ENCODE measurements around the gene MEG3. TPM values are rescaled to one million over a fixed set of nuclear protein-coding genes. Genes with fewer than 3 reads are reported as not detected.

MEG3 gene
- total RNA-seq, 2 experiments from 2014 or later: not detected

DNA sequence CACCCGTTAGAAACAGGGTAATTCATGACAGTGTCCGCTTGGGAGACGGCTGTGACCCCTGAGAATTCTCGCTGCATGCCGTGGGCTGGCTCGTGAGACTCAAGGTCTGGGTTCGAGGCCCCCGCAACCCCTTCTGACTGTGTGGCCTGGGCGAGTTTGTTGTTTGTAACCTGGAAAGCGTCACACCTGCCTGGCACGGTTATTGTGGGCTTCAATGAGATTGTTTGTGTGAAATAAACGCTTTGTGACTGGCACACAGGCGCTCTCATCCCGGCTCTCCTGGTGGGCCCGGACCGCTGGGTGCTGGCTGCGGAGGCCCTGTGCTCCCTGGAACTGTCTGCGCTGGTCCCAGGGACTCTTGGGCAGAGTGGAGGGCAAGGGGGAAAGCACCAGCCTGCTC, 33.9 kb downstream of the MEG3 start:
- H3K9me3 ChIP-seq (ENCODE audit: low read length): no peaks in the 10 kb centered on the region
- H3K4me2 ChIP-seq (ENCODE audit: low read length): no peak overlapping the region
- no peaks in the 10 kb centered on the region for H3K9me2 ChIP-seq (ENCODE audit: insufficient read depth, low read length)
- no peaks in the 10 kb centered on the region for H3K36me3 ChIP-seq (ENCODE audit: insufficient read depth, low read length)
- no peak overlapping the region for H2AFZ ChIP-seq (ENCODE audit: low read length)
- H3K27ac ChIP-seq (ENCODE audit: low read depth, low read length, poor library complexity, severe bottlenecking): no peak overlapping the region
- CTCF ChIA-PET (ENCODE audit: unreplicated experiment): no interaction called here
- H3K4me3 ChIP-seq (ENCODE audit: low read depth, low read length, poor library complexity, severe bottlenecking): no peak overlapping the region
- no peak for DNase-seq (ENCODE audit: low spot score)
- no TSS peak for BruUV-seq (replicated peaks)
- TF ChIP-seq, protein P1, sequence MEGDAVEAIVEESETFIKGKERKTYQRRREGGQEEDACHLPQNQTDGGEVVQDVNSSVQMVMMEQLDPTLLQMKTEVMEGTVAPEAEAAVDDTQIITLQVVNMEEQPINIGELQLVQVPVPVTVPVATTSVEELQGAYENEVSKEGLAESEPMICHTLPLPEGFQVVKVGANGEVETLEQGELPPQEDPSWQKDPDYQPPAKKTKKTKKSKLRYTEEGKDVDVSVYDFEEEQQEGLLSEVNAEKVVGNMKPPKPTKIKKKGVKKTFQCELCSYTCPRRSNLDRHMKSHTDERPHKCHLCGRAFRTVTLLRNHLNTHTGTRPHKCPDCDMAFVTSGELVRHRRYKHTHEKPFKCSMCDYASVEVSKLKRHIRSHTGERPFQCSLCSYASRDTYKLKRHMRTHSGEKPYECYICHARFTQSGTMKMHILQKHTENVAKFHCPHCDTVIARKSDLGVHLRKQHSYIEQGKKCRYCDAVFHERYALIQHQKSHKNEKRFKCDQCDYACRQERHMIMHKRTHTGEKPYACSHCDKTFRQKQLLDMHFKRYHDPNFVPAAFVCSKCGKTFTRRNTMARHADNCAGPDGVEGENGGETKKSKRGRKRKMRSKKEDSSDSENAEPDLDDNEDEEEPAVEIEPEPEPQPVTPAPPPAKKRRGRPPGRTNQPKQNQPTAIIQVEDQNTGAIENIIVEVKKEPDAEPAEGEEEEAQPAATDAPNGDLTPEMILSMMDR (conservative IDR thresholded peaks at IDR 0.05; ENCODE audit: low read length): no peak
- POLR2A ChIA-PET: no interaction called here
- no peaks in the 10 kb centered on the region for H3K79me2 ChIP-seq (ENCODE audit: insufficient read depth, low read depth, low read length)
- H4K20me1 ChIP-seq (ENCODE audit: insufficient read depth, low read length): no peaks in the 10 kb centered on the region
- intact Hi-C loops (cut with micrococcal nuclease; ENCODE audit: unreplicated experiment): no loop called here
- H3K4me1 ChIP-seq (ENCODE audit: insufficient read depth, low read length, poor library complexity, severe bottlenecking): no peaks in the 10 kb centered on the region

DNA sequence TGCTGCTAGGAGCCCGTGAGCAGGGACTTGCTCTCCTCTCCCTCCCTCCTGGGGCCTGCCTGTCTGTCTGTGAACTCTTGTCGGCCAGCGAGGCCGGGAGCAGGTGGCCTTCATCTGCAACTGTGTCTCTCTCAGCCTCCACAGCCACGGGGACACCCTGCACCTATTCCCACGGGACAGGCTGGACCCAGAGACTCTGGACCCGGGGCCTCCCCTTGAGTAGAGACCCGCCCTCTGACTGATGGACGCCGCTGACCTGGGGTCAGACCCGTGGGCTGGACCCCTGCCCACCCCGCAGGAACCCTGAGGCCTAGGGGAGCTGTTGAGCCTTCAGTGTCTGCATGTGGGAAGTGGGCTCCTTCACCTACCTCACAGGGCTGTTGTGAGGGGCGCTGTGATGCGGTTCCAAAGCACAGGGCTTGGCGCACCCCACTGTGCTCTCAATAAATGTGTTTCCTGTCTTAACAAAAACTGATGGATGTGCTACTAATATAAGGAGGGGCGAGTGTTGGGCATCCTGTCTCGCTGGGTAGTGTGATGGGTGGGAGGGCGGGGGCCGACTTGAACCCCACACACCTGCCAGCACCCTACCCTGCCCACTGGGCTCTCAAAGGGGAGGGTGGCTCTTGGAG, 34.8 kb downstream of the MEG3 start:
- H4K20me1 ChIP-seq (ENCODE audit: insufficient read depth, low read length): no peaks in the 10 kb centered on the region
- no peak overlapping the region for H2AFZ ChIP-seq (ENCODE audit: low read length)
- H3K4me2 ChIP-seq (ENCODE audit: low read length): no peak overlapping the region
- DNase-seq (ENCODE audit: low spot score): no peak
- POLR2A ChIA-PET: no interaction called here
- no peaks in the 10 kb centered on the region for H3K4me1 ChIP-seq (ENCODE audit: insufficient read depth, low read length, poor library complexity, severe bottlenecking)
- intact Hi-C loops (cut with micrococcal nuclease; ENCODE audit: unreplicated experiment): no loop called here
- H3K27ac ChIP-seq (ENCODE audit: low read depth, low read length, poor library complexity, severe bottlenecking): no peak overlapping the region
- no peaks in the 10 kb centered on the region for H3K9me3 ChIP-seq (ENCODE audit: low read length)
- H3K79me2 ChIP-seq (ENCODE audit: insufficient read depth, low read depth, low read length): no peaks in the 10 kb centered on the region
- H3K36me3 ChIP-seq (ENCODE audit: insufficient read depth, low read length): no peaks in the 10 kb centered on the region
- TF ChIP-seq, protein P1 (conservative IDR thresholded peaks at IDR 0.05; ENCODE audit: low read length): no peak
- TF ChIP-seq EZH2phosphoT487 (IDR thresholded peaks at IDR 0.05; ENCODE audit: borderline replicate concordance, low read depth, low read length): no peak
- no peaks in the 10 kb centered on the region for H3K9me2 ChIP-seq (ENCODE audit: insufficient read depth, low read length)
- CTCF ChIA-PET (ENCODE audit: unreplicated experiment): no interaction called here
- no TSS peak for BruUV-seq (replicated peaks)
- H3K4me3 ChIP-seq (ENCODE audit: low read depth, low read length, poor library complexity, severe bottlenecking): no peak overlapping the region

DNA sequence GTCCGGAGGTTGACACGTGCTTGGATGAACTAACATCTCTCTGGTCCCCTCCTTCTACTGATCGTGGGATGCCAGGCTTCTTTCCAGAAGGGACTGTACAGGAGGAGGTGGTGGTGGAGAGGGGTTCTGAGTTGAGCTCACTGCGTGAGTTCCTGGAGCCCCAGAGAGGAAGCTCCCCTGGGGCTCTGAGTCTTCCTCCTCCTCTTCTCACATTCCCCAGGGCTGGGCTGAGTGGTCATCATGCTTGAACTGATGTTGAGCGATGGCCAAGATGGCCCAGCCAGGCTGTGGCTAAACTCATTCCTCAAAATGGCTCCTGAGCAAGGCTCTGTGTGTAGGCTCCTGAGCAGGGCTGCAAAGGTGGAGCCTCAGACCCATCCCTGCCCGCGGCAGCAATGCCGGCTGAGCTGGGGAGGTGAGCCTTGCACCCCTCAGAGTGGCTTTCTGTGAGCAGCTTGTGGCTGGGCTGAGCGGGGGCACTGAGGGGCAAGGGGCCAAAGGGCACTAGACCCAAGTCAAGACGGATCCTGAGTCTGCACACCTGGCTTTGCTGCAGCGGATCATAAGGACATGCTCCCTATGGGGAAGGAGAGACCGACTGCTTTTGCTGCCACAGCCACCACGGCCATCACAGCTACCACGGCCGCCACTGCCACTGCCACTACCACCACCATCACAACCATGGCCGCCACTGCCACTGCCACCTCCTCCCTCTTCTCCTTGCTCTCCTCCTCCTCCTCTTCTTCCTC, 35.4 kb downstream of the MEG3 start:
- intact Hi-C loops (cut with micrococcal nuclease; ENCODE audit: unreplicated experiment): no loop called here
- H3K4me1 ChIP-seq (ENCODE audit: insufficient read depth, low read length, poor library complexity, severe bottlenecking): no peaks in the 10 kb centered on the region
- POLR2A ChIA-PET: interaction anchor here (1.0 kb wide), 1 partner anchor 78 kb away, joined by 5 read pairs; no protein-coding TSS in a partner anchor
- no peaks in the 10 kb centered on the region for H3K9me3 ChIP-seq (ENCODE audit: low read length)
- CTCF ChIA-PET (ENCODE audit: unreplicated experiment): no interaction called here
- no peak overlapping the region for H2AFZ ChIP-seq (ENCODE audit: low read length)
- no peak overlapping the region for H3K27ac ChIP-seq (ENCODE audit: low read depth, low read length, poor library complexity, severe bottlenecking)
- no peaks in the 10 kb centered on the region for H3K79me2 ChIP-seq (ENCODE audit: insufficient read depth, low read depth, low read length)
- no peak overlapping the region for H3K4me3 ChIP-seq (ENCODE audit: low read depth, low read length, poor library complexity, severe bottlenecking)
- H3K9me2 ChIP-seq (ENCODE audit: insufficient read depth, low read length): no peaks in the 10 kb centered on the region
- H4K20me1 ChIP-seq (ENCODE audit: insufficient read depth, low read length): no peaks in the 10 kb centered on the region
- no peaks in the 10 kb centered on the region for H3K36me3 ChIP-seq (ENCODE audit: insufficient read depth, low read length)
- no TSS peak for BruUV-seq (replicated peaks)
- TF ChIP-seq EZH2phosphoT487 (IDR thresholded peaks at IDR 0.05; ENCODE audit: borderline replicate concordance, low read depth, low read length): no peak
- TF ChIP-seq, protein P1 (conservative IDR thresholded peaks at IDR 0.05; ENCODE audit: low read length): no peak
- no peak overlapping the region for H3K4me2 ChIP-seq (ENCODE audit: low read length)
- DNase-seq (ENCODE audit: low spot score): no peak

Measured in OCI-LY7 (cell line).